ENCODE data around the gene FAM53A.
A peak's percentile ranks its signal among the peaks of the same experiment; 100 is the strongest.
"Not testable (repeated sequence)": the region's sequence is repeated elsewhere in the genome, so short reads cannot be mapped to it uniquely, and the experiment has no call there.

Gene FAM53A

GRCh38 chr4:1618438-1618837 is 65.7 kb downstream of the FAM53A start:
- DNase-seq, result no peak

- DNase-seq, result no peak
These were observed 67.6 kb downstream of the FAM53A start for GRCh38 chr4:1616557-1616930.

GRCh38 chr4:1615786-1616556 is 68.1 kb downstream of the FAM53A start:
- peak; percentile 63 for DNase-seq

GRCh38 chr4:1614854-1615595 is 69.1 kb downstream of the FAM53A start:
- peak; percentile 64 for DNase-seq

- no peak for DNase-seq
These were observed 69.6 kb downstream of the FAM53A start for GRCh38 chr4:1614502-1614853.

GRCh38 chr4:1614049-1614448 is 70.1 kb downstream of the FAM53A start:
- no peak for DNase-seq

- DNase-seq, result no peak
These were observed 71.0 kb downstream of the FAM53A start for GRCh38 chr4:1613099-1613495.

- no peak for DNase-seq
These were observed 71.6 kb downstream of the FAM53A start for GRCh38 chr4:1612278-1613098.

- no peak for DNase-seq
These were observed 72.6 kb downstream of the FAM53A start for GRCh38 chr4:1611501-1611870.

- DNase-seq, result no peak
These were observed 73.2 kb downstream of the FAM53A start for GRCh38 chr4:1610791-1611500.

- no peak for DNase-seq
These were observed 74.0 kb downstream of the FAM53A start for GRCh38 chr4:1609901-1610790.

- DNase-seq, result no peak
These were observed 75.2 kb downstream of the FAM53A start for GRCh38 chr4:1608821-1609500.

- no peak for DNase-seq
These were observed 75.8 kb downstream of the FAM53A start for GRCh38 chr4:1608196-1608820.

GRCh38 chr4:1607436-1608195 is 76.5 kb downstream of the FAM53A start:
- not testable (repeated sequence) for DNase-seq

GRCh38 chr4:1604706-1605205 is 79.4 kb downstream of the FAM53A start:
- DNase-seq, result peak; percentile 80

- no peak for DNase-seq
These were observed 79.9 kb downstream of the FAM53A start for GRCh38 chr4:1604181-1604705.

GRCh38 chr4:1603413-1604135 is 80.5 kb downstream of the FAM53A start:
- no peak for DNase-seq

GRCh38 chr4:1602655-1603412 is 81.3 kb downstream of the FAM53A start:
- DNase-seq, result no peak

All from CD4-positive, alpha-beta T cell treated with Interleukin-6 for 4 hours (primary cell).